H9 (cell line): ENCODE data around the gene LIPM. TPM values are rescaled to one million over a fixed set of nuclear protein-coding genes. Genes with fewer than 3 reads are reported as not detected.
A peak's percentile ranks its signal among the peaks of the same experiment; 100 is the strongest.

Experiments
- DNase-seq: peaks from one replicate; pipeline ENCODE4 v3.0.0-alpha.2; 2017
- H2AFZ ChIP-seq: one replicate; pipeline ENCODE4 v1.6.1; 2013; ENCODE audit warnings: mild to moderate bottlenecking, low read length, control low read depth, moderate library complexity
- H2AK5ac ChIP-seq: 2 replicates; pipeline ENCODE4 v1.6.1; 2013; ENCODE audit warnings: low read length, control low read depth, mixed read lengths; ENCODE audit not compliant: insufficient read length
- H2BK120ac ChIP-seq: one replicate; pipeline ENCODE4 v1.6.1; 2013; ENCODE audit warnings: low read depth, mild to moderate bottlenecking, low read length, control low read depth, inconsistent platforms; ENCODE audit not compliant: poor library complexity, severe bottlenecking
- H2BK12ac ChIP-seq: 2 replicates; pipeline ENCODE4 v1.6.1; 2013; ENCODE audit warnings: low read length, control low read depth, mixed read lengths, low read depth; ENCODE audit not compliant: insufficient read length
- H2BK15ac ChIP-seq: 2 replicates; pipeline ENCODE4 v1.6.1; 2013; ENCODE audit warnings: low read depth, low read length, control low read depth
- H2BK20ac ChIP-seq: one replicate; pipeline ENCODE4 v1.6.1; 2013; ENCODE audit warnings: low read depth, mild to moderate bottlenecking, low read length, control low read depth, inconsistent platforms; ENCODE audit not compliant: poor library complexity, severe bottlenecking
- H2BK5ac ChIP-seq: 2 replicates; pipeline ENCODE4 v1.6.1; 2013; ENCODE audit warnings: low read length, control low read depth, mixed read lengths; ENCODE audit not compliant: insufficient read length
- H3K14ac ChIP-seq: 2 replicates; pipeline ENCODE4 v1.6.1; 2013; ENCODE audit warnings: low read length, control low read depth; ENCODE audit not compliant: insufficient read depth
- H3K18ac ChIP-seq: 2 replicates; pipeline ENCODE4 v1.6.1; 2013; ENCODE audit warnings: low read depth, mild to moderate bottlenecking, mixed read lengths, low read length, control low read depth; ENCODE audit not compliant: insufficient read length
- H3K23ac ChIP-seq: 2 replicates; pipeline ENCODE4 v1.6.1; 2013; ENCODE audit warnings: low read length, control low read depth, mixed read lengths, low read depth; ENCODE audit not compliant: insufficient read length
- H3K23me2 ChIP-seq: 2 replicates; pipeline ENCODE4 v1.6.1; 2013; ENCODE audit warnings: low read depth, mild to moderate bottlenecking, mixed read lengths, low read length, control low read depth; ENCODE audit not compliant: insufficient read length, poor library complexity, severe bottlenecking
- H3K27ac ChIP-seq: 2 replicates; pipeline ENCODE4 v1.5.1; 2013; ENCODE audit warnings: low read length, control low read depth, mixed read lengths, low read depth; ENCODE audit not compliant: insufficient read length
- H3K27me3 ChIP-seq: 2 replicates; pipeline ENCODE4 v1.6.1; 2013; ENCODE audit warnings: low read length, control low read depth, inconsistent platforms; ENCODE audit not compliant: insufficient read depth
- H3K4ac ChIP-seq: 2 replicates; pipeline ENCODE4 v1.6.1; 2013; ENCODE audit warnings: low read depth, mild to moderate bottlenecking, control low read depth, inconsistent platforms, low read length, moderate library complexity
- H3K4me1 ChIP-seq: 2 replicates; pipeline ENCODE4 v1.6.1; 2013; ENCODE audit warnings: low read length, control low read depth, inconsistent platforms; ENCODE audit not compliant: insufficient read depth
- H3K4me2 ChIP-seq: 2 replicates; pipeline ENCODE4 v1.6.1; 2013; ENCODE audit warnings: low read length, control low read depth, mixed read lengths; ENCODE audit not compliant: insufficient read length, insufficient read depth
- H3K56ac ChIP-seq: 2 replicates; pipeline ENCODE4 v1.6.1; 2013; ENCODE audit warnings: low read depth, mild to moderate bottlenecking, mixed read lengths, low read length, control low read depth; ENCODE audit not compliant: insufficient read length
- H3K79me1 ChIP-seq: 2 replicates; pipeline ENCODE4 v1.6.1; 2013; ENCODE audit warnings: low read depth, mild to moderate bottlenecking, moderate library complexity, low read length, control low read depth, inconsistent platforms; ENCODE audit not compliant: insufficient read depth, poor library complexity, severe bottlenecking
- H3K79me2 ChIP-seq: 2 replicates; pipeline ENCODE4 v1.6.1; 2013; ENCODE audit warnings: low read length, control low read depth, inconsistent platforms; ENCODE audit not compliant: insufficient read depth
- H3K9ac ChIP-seq: 2 replicates; pipeline ENCODE4 v1.6.1; 2013; ENCODE audit warnings: low read length, control low read depth, mixed read lengths; ENCODE audit not compliant: insufficient read length; ENCODE audit errors: extremely low read depth
- H3K9me3 ChIP-seq: one replicate; pipeline ENCODE4 v1.6.1; 2013; ENCODE audit warnings: low read depth, low read length, inconsistent platforms; ENCODE audit not compliant: control insufficient read depth
- H3T11ph ChIP-seq: one replicate; pipeline ENCODE4 v1.6.1; 2013; ENCODE audit warnings: mild to moderate bottlenecking, low read length, control low read depth, inconsistent platforms
- H4K20me1 ChIP-seq: one replicate; pipeline ENCODE4 v1.6.1; 2013; ENCODE audit not compliant: control insufficient read depth, insufficient read length, insufficient read depth
- H4K5ac ChIP-seq: 2 replicates; pipeline ENCODE4 v1.6.1; 2013; ENCODE audit warnings: low read depth, mild to moderate bottlenecking, mixed read lengths, low read length, control low read depth; ENCODE audit not compliant: insufficient read length
- H4K8ac ChIP-seq: replicated peaks from 2 replicates; pipeline ENCODE4 v1.6.1; 2013; ENCODE audit warnings: low read length, control low read depth, mixed read lengths, low read depth; ENCODE audit not compliant: insufficient read length
- H4K91ac ChIP-seq: 2 replicates; pipeline ENCODE4 v1.6.1; 2013; ENCODE audit warnings: low read depth, mild to moderate bottlenecking, moderate library complexity, mixed read lengths, low read length, control low read depth; ENCODE audit not compliant: insufficient read length
- H3K27ac Mint-ChIP-seq, 3 experiments: 2 replicates in 2 of 3; 3 replicates in 1 of 3; pipeline ENCODE4 v1.8.0; 2020 to 2021; ENCODE audit warnings: mixed read lengths in 3 of 3, mild to moderate bottlenecking in 1 of 3, moderate library complexity in 1 of 3
- H3K27me3 Mint-ChIP-seq: 2 replicates; pipeline ENCODE4 v1.8.0; 2021; ENCODE audit warnings: low read depth, mild to moderate bottlenecking, moderate library complexity, mixed read lengths
- H3K36me3 Mint-ChIP-seq, 3 experiments: 2 replicates in 2 of 3; 3 replicates in 1 of 3; pipeline ENCODE4 v1.8.0; 2020 to 2021; ENCODE audit warnings: low read depth in 3 of 3, mixed read lengths in 3 of 3; ENCODE audit not compliant: insufficient read depth in 1 of 3
- H3K4me1 Mint-ChIP-seq, 2 experiments: 2 replicates each; pipeline ENCODE4 v1.8.0; 2020; ENCODE audit warnings: mixed read lengths in 2 of 2
- H3K4me3 Mint-ChIP-seq, 2 experiments: 2 replicates in 1 of 2; 3 replicates in 1 of 2; pipeline ENCODE4 v1.8.0; 2020 to 2021; ENCODE audit warnings: mild to moderate bottlenecking in 2 of 2, mixed read lengths in 2 of 2, moderate library complexity in 1 of 2
- H3K9me3 Mint-ChIP-seq, 2 experiments: 2 replicates in 1 of 2; 3 replicates in 1 of 2; pipeline ENCODE4 v1.8.0; 2020; ENCODE audit warnings: mild to moderate bottlenecking in 2 of 2, mixed read lengths in 2 of 2, moderate library complexity in 1 of 2
- WGBS: extraction: QIAGEN DNeasy Blood & Tissue Kit; methylation state at CpG from one replicate; pipeline ENCODE4 v1.1.7; 2013; ENCODE audit warnings: missing lambda C conversion rate, low lambda C conversion rate, mixed read lengths; ENCODE audit not compliant: insufficient read length; ENCODE audit errors: extremely low coverage; 5-methylcytosine and 5-hydroxymethylcytosine counted together
- total RNA-seq: library from RNA; stranded (reverse); gene quantifications from 2 replicates; pipeline ENCODE4 v1.2.1, GENCODE V29; 2021
- TF ChIP-seq, protein P1 (sequence below): fragments of 200-600 bp; sonication (generic); conservative IDR thresholded peaks from 3 replicates; pipeline ENCODE4 v1.8.0; 2021; ENCODE audit warnings: antibody characterized with exemption, mild to moderate bottlenecking

LIPM gene
- total RNA-seq, 1 experiment from 2014 or later: not detected

- Histone ChIP-seq H3K18ac (no peak overlapping the region), H4K91ac (no peak overlapping the region), H2BK12ac (no peak overlapping the region), H3K4ac (no peak overlapping the region), H4K20me1 (no peaks in the 10 kb centered on the region), H2BK120ac (no peak overlapping the region), H3K4me1 (no peaks in the 10 kb centered on the region), H3K27me3 (no peaks in the 10 kb centered on the region), H2AK5ac (no peak overlapping the region), H3K56ac (no peak overlapping the region), H3K79me2 (no peaks in the 10 kb centered on the region), H3K4me2 (no peak overlapping the region), H3K27ac (no peak overlapping the region), H3K23me2 (no peaks in the 10 kb centered on the region), H2BK20ac (no peak overlapping the region), H4K5ac (no peak overlapping the region), H3K9me3 (no peaks in the 10 kb centered on the region), H2AFZ (no peak overlapping the region), H3K23ac (no peak overlapping the region), H3K79me1 (no peaks in the 10 kb centered on the region), H4K8ac (no peak overlapping the region), H3K9ac (no peak overlapping the region), H2BK15ac (no peak overlapping the region), H3K14ac (no peak overlapping the region), H2BK5ac (no peak overlapping the region), H3T11ph (no peak overlapping the region)
- peaks cover 4 to 5% of the 10 kb centered on the region in 2 experiments; a peak in 3 of 4 replicates for H3K4me1 Mint-ChIP-seq
- DNase-seq: no peak
- TF ChIP-seq, protein P1, sequence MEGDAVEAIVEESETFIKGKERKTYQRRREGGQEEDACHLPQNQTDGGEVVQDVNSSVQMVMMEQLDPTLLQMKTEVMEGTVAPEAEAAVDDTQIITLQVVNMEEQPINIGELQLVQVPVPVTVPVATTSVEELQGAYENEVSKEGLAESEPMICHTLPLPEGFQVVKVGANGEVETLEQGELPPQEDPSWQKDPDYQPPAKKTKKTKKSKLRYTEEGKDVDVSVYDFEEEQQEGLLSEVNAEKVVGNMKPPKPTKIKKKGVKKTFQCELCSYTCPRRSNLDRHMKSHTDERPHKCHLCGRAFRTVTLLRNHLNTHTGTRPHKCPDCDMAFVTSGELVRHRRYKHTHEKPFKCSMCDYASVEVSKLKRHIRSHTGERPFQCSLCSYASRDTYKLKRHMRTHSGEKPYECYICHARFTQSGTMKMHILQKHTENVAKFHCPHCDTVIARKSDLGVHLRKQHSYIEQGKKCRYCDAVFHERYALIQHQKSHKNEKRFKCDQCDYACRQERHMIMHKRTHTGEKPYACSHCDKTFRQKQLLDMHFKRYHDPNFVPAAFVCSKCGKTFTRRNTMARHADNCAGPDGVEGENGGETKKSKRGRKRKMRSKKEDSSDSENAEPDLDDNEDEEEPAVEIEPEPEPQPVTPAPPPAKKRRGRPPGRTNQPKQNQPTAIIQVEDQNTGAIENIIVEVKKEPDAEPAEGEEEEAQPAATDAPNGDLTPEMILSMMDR: peak; percentile 19; the same call in 1 of the 3 replicates
- WGBS: no CpG with 5 or more reads among the region's 4 CpGs
- H3K27me3 Mint-ChIP-seq: peaks cover 2% of the 10 kb centered on the region; the same call in 1 of the 2 replicates
- no peaks in the 10 kb centered on the region for H3K9me3 Mint-ChIP-seq
- H3K27ac Mint-ChIP-seq: peak overlapping the region in 1 of 3 experiments; percentile 70; a peak in 2 of 7 replicates
- H3K36me3 Mint-ChIP-seq: no peaks in the 10 kb centered on the region
- no peak overlapping the region for H3K4me3 Mint-ChIP-seq
These were observed 62.8 kb downstream of the LIPM start for GRCh38 chr10:88865281-88865876.
